HEK293 (cell line): ENCODE measurements around the gene CCDC178.

Experiments used
- BCL6B ChIP-seq: fragments of 450-650 bp; formaldehyde crosslinking; IDR thresholded peaks from 2 replicates; pipeline ENCODE4 v1.5.1; 2017; ENCODE audit warnings: missing biosample characterization, missing genetic modification characterization
- GLI2 ChIP-seq: fragments of 450-650 bp; formaldehyde crosslinking; IDR thresholded peaks from 2 replicates; pipeline ENCODE4; 2017; ENCODE audit warnings: missing biosample characterization, missing genetic modification characterization, low read depth, borderline replicate concordance
- GLIS1 ChIP-seq: fragments of 450-650 bp; formaldehyde crosslinking; IDR thresholded peaks from 2 replicates; pipeline ENCODE4 v1.5.1; 2016; ENCODE audit warnings: missing biosample characterization, missing genetic modification characterization
- IKZF3 ChIP-seq: fragments of 450-650 bp; IDR thresholded peaks from 2 replicates; pipeline ENCODE4 v1.5.0; 2018; ENCODE audit warnings: missing biosample characterization, mild to moderate bottlenecking, missing genetic modification characterization, moderate library complexity
- KLF8 ChIP-seq: fragments of 450-650 bp; formaldehyde crosslinking; IDR thresholded peaks from 2 replicates; pipeline ENCODE4 v1.5.1; 2016; ENCODE audit warnings: missing biosample characterization, missing genetic modification characterization
- MYNN ChIP-seq: fragments of 450-650 bp; formaldehyde crosslinking; IDR thresholded peaks from 2 replicates; pipeline ENCODE4 v1.5.1; 2016; ENCODE audit warnings: missing biosample characterization, missing genetic modification characterization, borderline replicate concordance
- PATZ1 ChIP-seq: fragments of 450-650 bp; formaldehyde crosslinking; IDR thresholded peaks from 2 replicates; pipeline ENCODE4 v1.5.1; 2016; ENCODE audit warnings: missing biosample characterization, missing genetic modification characterization
- PBX3 ChIP-seq: sonication (generic); formaldehyde crosslinking; IDR thresholded peaks from 2 replicates; pipeline ENCODE4 v1.8.1; 2022; ENCODE audit warnings: mild to moderate bottlenecking, moderate library complexity, missing genetic modification reagents
- PRDM1 ChIP-seq: fragments of 450-650 bp; formaldehyde crosslinking; IDR thresholded peaks from 2 replicates; pipeline ENCODE4; 2016; ENCODE audit warnings: missing biosample characterization, missing genetic modification characterization
- PRDM4 ChIP-seq: fragments of 450-650 bp; formaldehyde crosslinking; IDR thresholded peaks from 2 replicates; pipeline ENCODE4 v1.5.1; 2017; ENCODE audit warnings: missing biosample characterization, missing genetic modification characterization
- PRDM6 ChIP-seq: fragments of 450-650 bp; formaldehyde crosslinking; IDR thresholded peaks from 2 replicates; pipeline ENCODE4 v1.5.1; 2017; ENCODE audit warnings: missing biosample characterization, missing genetic modification characterization
- RBAK ChIP-seq: fragments of 450-650 bp; formaldehyde crosslinking; IDR thresholded peaks from 2 replicates; pipeline ENCODE4 v1.5.1; 2016; ENCODE audit warnings: missing biosample characterization, missing genetic modification characterization
- SETDB1 ChIP-seq: IDR thresholded peaks from one replicate; pipeline ENCODE4 v1.6.1; 2017; ENCODE audit warnings: mild to moderate bottlenecking, low read length, moderate library complexity, mixed read lengths; ENCODE audit not compliant: insufficient read length
- TRIM28 ChIP-seq: IDR thresholded peaks from 2 replicates; pipeline ENCODE4 v1.6.1; 2011; ENCODE audit warnings: low read length, control low read depth, borderline replicate concordance
- WT1 ChIP-seq: fragments of 450-650 bp; formaldehyde crosslinking; IDR thresholded peaks from 2 replicates; pipeline ENCODE4 v1.5.1; 2016; ENCODE audit warnings: missing biosample characterization, missing genetic modification characterization
- ZBTB26 ChIP-seq: fragments of 450-650 bp; formaldehyde crosslinking; optimal IDR thresholded peaks from 2 replicates; pipeline ENCODE3; 2016; ENCODE audit warnings: missing biosample characterization, mild to moderate bottlenecking, missing genetic modification characterization
- ZBTB8A ChIP-seq: fragments of 450-650 bp; formaldehyde crosslinking; IDR thresholded peaks from 2 replicates; pipeline ENCODE4 v1.5.1; 2016; ENCODE audit warnings: missing biosample characterization, missing genetic modification characterization
- ZFP37 ChIP-seq: fragments of 450-650 bp; formaldehyde crosslinking; IDR thresholded peaks from 2 replicates; pipeline ENCODE4 v1.5.1; 2016; ENCODE audit warnings: missing biosample characterization, missing genetic modification characterization
- ZNF138 ChIP-seq: fragments of 450-650 bp; formaldehyde crosslinking; IDR thresholded peaks from 2 replicates; pipeline ENCODE4 v1.5.1; 2016; ENCODE audit warnings: missing biosample characterization, missing genetic modification characterization, borderline replicate concordance
- ZNF140 ChIP-seq: fragments of 450-650 bp; formaldehyde crosslinking; IDR thresholded peaks from 2 replicates; pipeline ENCODE4 v1.5.1; 2016; ENCODE audit warnings: missing biosample characterization, missing genetic modification characterization
- ZNF146 ChIP-seq: fragments of 450-650 bp; formaldehyde crosslinking; IDR thresholded peaks from 2 replicates; pipeline ENCODE4 v1.5.1; 2016; ENCODE audit warnings: missing biosample characterization, missing genetic modification characterization
- ZNF2 ChIP-seq: fragments of 450-650 bp; formaldehyde crosslinking; IDR thresholded peaks from 2 replicates; pipeline ENCODE4 v1.5.1; 2016; ENCODE audit warnings: missing biosample characterization, missing genetic modification characterization
- ZNF24 ChIP-seq: fragments of 450-650 bp; formaldehyde crosslinking; IDR thresholded peaks from 2 replicates; pipeline ENCODE4 v1.5.1; 2016; ENCODE audit warnings: missing biosample characterization, missing genetic modification characterization
- ZNF48 ChIP-seq: fragments of 450-650 bp; formaldehyde crosslinking; IDR thresholded peaks from 2 replicates; pipeline ENCODE4 v1.5.1; 2016; ENCODE audit warnings: missing biosample characterization, missing genetic modification characterization
- ZNF501 ChIP-seq: fragments of 450-650 bp; formaldehyde crosslinking; IDR thresholded peaks from 2 replicates; pipeline ENCODE4 v1.5.1; 2016; ENCODE audit warnings: missing biosample characterization, missing genetic modification characterization
- ZNF548 ChIP-seq: fragments of 450-650 bp; formaldehyde crosslinking; IDR thresholded peaks from 2 replicates; pipeline ENCODE4 v1.5.1; 2016; ENCODE audit warnings: missing biosample characterization, missing genetic modification characterization
- ZNF639 ChIP-seq: fragments of 450-650 bp; formaldehyde crosslinking; IDR thresholded peaks from 2 replicates; pipeline ENCODE4 v1.5.1; 2016; ENCODE audit warnings: missing biosample characterization, missing genetic modification characterization
- ZNF776 ChIP-seq: fragments of 450-650 bp; formaldehyde crosslinking; IDR thresholded peaks from 2 replicates; pipeline ENCODE4 v1.5.0; 2017; ENCODE audit warnings: missing biosample characterization, missing genetic modification characterization, borderline replicate concordance
- ZXDB ChIP-seq: fragments of 450-650 bp; formaldehyde crosslinking; IDR thresholded peaks from 2 replicates; pipeline ENCODE4 v1.5.1; 2016; ENCODE audit warnings: missing biosample characterization, missing genetic modification characterization

CCDC178 gene

GRCh38 chr18:32922951-32923430, 517.5 kb downstream of the CCDC178 start (continued):
- peak; percentile 96 for TF ChIP-seq PRDM6 (tag by site-specific recombination)
- peak; percentile 54; the same call in 1 of the 2 replicates for TF ChIP-seq ZBTB8A
- peak; percentile 89 for TF ChIP-seq PRDM4
- 0 out of 2 replicates have a peak, but pooled peaks have one; percentile 28 for TF ChIP-seq ZNF24 (tag by site-specific recombination)
- TF ChIP-seq GLI2 (tag by site-specific recombination): peak; percentile 80; the same call in 1 of the 2 replicates
- TF ChIP-seq RBAK (tag by site-specific recombination): no peak
- TF ChIP-seq GLIS1: peak; percentile 86
- TF ChIP-seq KLF8 (tag by site-specific recombination): peak; percentile 67
- no peak for TF ChIP-seq MYNN (tag by site-specific recombination)
- no peak for TF ChIP-seq BCL6B (tag by site-specific recombination)
- TF ChIP-seq PBX3 (CRISPR knock-in tag): no peak
- TF ChIP-seq IKZF3 (tag by site-specific recombination): peak; percentile 79
- TF ChIP-seq WT1 (tag by site-specific recombination): peak; percentile 76
- no peak for TF ChIP-seq ZNF48 (tag by site-specific recombination)
- TF ChIP-seq PRDM1 (tag by site-specific recombination): no peak
- no peak for TF ChIP-seq ZNF2
- TF ChIP-seq ZNF146 (tag by site-specific recombination): no peak
- TF ChIP-seq TRIM28: peak; percentile 70; the same call in 1 of the 2 replicates
- no peak for TF ChIP-seq ZNF138
- peak; percentile 43; the same call in 1 of the 2 replicates for TF ChIP-seq ZNF501 (tag by site-specific recombination)
- TF ChIP-seq SETDB1: peak; percentile 34
- no peak for TF ChIP-seq ZBTB26 (tag by site-specific recombination)
- no peak for TF ChIP-seq ZNF140 (tag by site-specific recombination)
- peak; percentile 72 for TF ChIP-seq ZNF639 (tag by site-specific recombination)
- TF ChIP-seq ZNF776 (tag by site-specific recombination): no peak
- peak; percentile 96 for TF ChIP-seq ZXDB (tag by site-specific recombination)
- no peak for TF ChIP-seq ZNF548 (tag by site-specific recombination)
- TF ChIP-seq PATZ1 (tag by site-specific recombination): 0 out of 2 replicates have a peak, but pooled peaks have one; percentile 56
- TF ChIP-seq ZFP37 (tag by site-specific recombination): no peak
